ENCODE results near the gene ATP6V0C.
"Not testable (repeated sequence)": the region's sequence is repeated elsewhere in the genome, so short reads cannot be mapped to it uniquely, and the experiment has no call there.

ATP6V0C gene

GRCh38 chr16:2471653-2472487 lies 41.9 kb upstream of the ATP6V0C start:
- H3K4me3 ChIP-seq (ENCODE audit: low read length): peak overlapping the region; percentile 36
- H3K27me3 ChIP-seq (ENCODE audit: insufficient read depth, low read length): no peaks in the 10 kb centered on the region
- H2AFZ ChIP-seq (ENCODE audit: low read depth, low read length): no peak overlapping the region
- peaks cover 51% of the 10 kb centered on the region for H3K4me1 ChIP-seq (ENCODE audit: insufficient read depth, low read length)
- no peaks in the 10 kb centered on the region for H3K36me3 ChIP-seq (ENCODE audit: insufficient read depth, low read length)
- H3K9me3 ChIP-seq (ENCODE audit: low read length): no peaks in the 10 kb centered on the region

GRCh38 chr16:2472488-2472864 lies 41.3 kb upstream of the ATP6V0C start:
- Histone ChIP-seq H3K4me1 (ENCODE audit: insufficient read depth, low read length) (peaks cover 51% of the 10 kb centered on the region), H3K4me3 (ENCODE audit: low read length) (no peak overlapping the region), H3K27me3 (ENCODE audit: insufficient read depth, low read length) (no peaks in the 10 kb centered on the region), H3K36me3 (ENCODE audit: insufficient read depth, low read length) (no peaks in the 10 kb centered on the region), H2AFZ (ENCODE audit: low read depth, low read length) (no peak overlapping the region), H3K9me3 (ENCODE audit: low read length) (no peaks in the 10 kb centered on the region)

DNA sequence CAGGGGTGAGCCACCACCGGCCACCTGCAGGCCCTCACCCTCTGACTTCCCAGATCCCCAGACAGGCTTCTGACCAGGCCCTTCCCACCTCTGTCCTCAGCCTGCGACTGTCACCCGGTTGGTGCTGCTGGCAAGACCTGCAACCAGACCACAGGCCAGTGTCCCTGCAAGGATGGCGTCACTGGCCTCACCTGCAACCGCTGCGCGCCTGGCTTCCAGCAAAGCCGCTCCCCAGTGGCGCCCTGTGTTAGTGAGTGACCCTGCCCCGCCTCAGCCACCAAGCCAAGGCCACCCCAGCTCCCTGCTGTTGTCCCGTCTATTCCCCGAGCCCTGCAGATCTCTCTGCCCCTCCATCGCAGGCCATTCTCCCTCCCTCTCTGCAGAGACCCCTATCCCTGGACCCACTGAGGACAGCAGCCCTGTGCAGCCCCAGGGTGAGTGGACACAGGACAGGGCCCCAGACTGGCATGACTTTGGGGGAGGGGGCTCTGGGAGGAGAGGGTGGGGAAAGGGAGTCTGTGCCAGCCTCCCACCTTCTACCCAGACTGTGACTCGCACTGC lies 40.8 kb upstream of the ATP6V0C start:
- Histone ChIP-seq H2AFZ (ENCODE audit: low read depth, low read length) (no peak overlapping the region), H3K4me1 (ENCODE audit: insufficient read depth, low read length) (peaks cover 51% of the 10 kb centered on the region), H3K4me3 (ENCODE audit: low read length) (no peak overlapping the region), H3K36me3 (ENCODE audit: insufficient read depth, low read length) (no peaks in the 10 kb centered on the region), H3K27me3 (ENCODE audit: insufficient read depth, low read length) (no peaks in the 10 kb centered on the region), H3K9me3 (ENCODE audit: low read length) (no peaks in the 10 kb centered on the region)

- H3K4me1 ChIP-seq (ENCODE audit: insufficient read depth, low read length): peaks cover 48% of the 10 kb centered on the region
- no peak overlapping the region for H3K4me3 ChIP-seq (ENCODE audit: low read length)
- H3K9me3 ChIP-seq (ENCODE audit: low read length): no peaks in the 10 kb centered on the region
- H2AFZ ChIP-seq (ENCODE audit: low read depth, low read length): no peak overlapping the region
- H3K36me3 ChIP-seq (ENCODE audit: insufficient read depth, low read length): no peaks in the 10 kb centered on the region
- no peaks in the 10 kb centered on the region for H3K27me3 ChIP-seq (ENCODE audit: insufficient read depth, low read length)
Measured at GRCh38 chr16:2473446-2473926, 40.3 kb upstream of the ATP6V0C start.

DNA sequence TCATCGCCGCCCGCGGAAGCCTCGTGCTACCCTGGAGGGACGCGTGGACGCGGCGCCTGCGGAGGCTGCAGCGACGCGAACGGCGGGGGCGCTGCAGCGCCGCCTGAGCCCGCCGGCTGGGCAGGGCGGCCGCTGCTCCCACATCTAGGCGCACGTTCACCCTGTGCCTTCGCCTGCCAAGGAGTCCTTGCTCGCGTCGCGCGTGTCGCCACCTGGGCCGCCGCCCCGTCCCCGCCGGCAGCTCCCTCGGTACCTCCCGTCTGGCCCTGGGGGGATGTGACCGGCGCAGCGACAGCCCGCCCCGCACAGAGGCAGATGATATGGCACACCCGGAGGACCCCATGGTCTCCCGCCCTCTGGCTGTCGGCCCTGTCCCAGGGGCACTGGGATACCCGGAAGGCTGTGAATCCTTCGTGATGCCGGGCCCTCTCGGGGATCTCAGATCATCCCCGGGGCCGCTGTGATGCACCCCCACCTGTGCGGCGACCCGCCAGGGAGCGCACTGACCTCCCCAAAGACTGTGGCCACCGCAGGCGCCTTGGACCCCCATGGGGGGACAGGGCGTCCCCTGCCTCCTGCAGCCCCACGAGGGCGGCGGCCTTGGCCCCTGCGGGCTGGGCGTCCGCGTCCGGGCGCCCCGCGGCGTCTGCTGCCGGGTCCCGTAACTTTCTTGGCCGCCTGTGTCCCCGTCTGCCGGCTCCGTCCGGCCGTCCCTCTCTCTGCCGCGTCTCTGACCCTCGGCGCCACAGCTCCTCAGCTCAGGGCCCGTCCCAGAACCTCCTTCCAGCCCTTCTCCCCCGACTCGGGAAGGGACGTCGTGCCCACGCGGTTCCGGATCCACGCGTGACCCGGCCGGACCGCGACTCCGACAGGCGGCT lies 39.5 kb upstream of the ATP6V0C start:
- Histone ChIP-seq H3K4me1 (ENCODE audit: insufficient read depth, low read length) (peaks cover 42% of the 10 kb centered on the region), H3K4me3 (ENCODE audit: low read length) (peak overlapping the region; percentile 79), H3K9me3 (ENCODE audit: low read length) (no peaks in the 10 kb centered on the region), H2AFZ (ENCODE audit: low read depth, low read length) (peak overlapping the region; percentile 86), H3K27me3 (ENCODE audit: insufficient read depth, low read length) (no peaks in the 10 kb centered on the region), H3K36me3 (ENCODE audit: insufficient read depth, low read length) (no peaks in the 10 kb centered on the region)

DNA sequence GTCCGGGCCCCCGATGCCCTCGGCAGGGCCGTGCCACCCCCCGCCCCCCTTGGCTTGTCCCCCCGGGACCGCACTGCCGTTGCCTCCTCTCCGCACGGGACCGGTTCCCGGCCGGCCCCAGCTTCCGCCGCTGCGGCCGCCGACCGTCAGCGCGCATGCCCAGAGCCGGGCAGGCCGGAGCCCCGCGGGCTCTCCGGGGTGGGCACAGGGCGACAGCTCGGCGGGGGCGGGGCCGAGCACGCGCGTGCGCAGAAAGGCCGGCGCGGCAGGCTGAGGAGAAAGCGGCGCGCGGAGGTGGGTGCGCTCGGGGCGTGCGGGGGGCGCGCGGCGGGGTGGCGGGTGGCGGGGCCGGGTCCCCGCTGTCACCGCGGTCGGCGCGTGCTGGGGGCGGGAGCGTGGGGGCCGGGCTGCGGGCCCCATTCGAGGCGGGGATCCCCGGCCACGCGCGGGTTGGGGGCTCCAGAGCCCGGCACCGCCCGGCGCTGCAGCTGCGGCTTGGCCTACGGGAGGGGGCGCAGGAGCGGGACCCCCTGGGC lies 38.8 kb upstream of the ATP6V0C start, which contains the start of gene TBC1D24:
TBC1D24 (plus strand) TSS at position 251 of the 536 bp plus-strand sequence. CDS start 21,022 bp downstream, outside the sequence.
- Histone ChIP-seq H2AFZ (ENCODE audit: low read depth, low read length) (peak within 1 kb of the TSS; percentile 86), H3K27me3 (ENCODE audit: insufficient read depth, low read length) (no peaks in the 10 kb centered on the region), H3K9me3 (ENCODE audit: low read length) (no peaks in the 10 kb centered on the region), H3K36me3 (ENCODE audit: insufficient read depth, low read length) (no peaks in the 10 kb centered on the region), H3K4me1 (ENCODE audit: insufficient read depth, low read length) (peaks cover 36% of the 10 kb centered on the region), H3K4me3 (ENCODE audit: low read length) (peak within 1 kb of the TSS; percentile 79)

GRCh38 chr16:2475413-2476344 lies 38.1 kb upstream of the ATP6V0C start:
- Histone ChIP-seq H3K9me3 (ENCODE audit: low read length) (no peaks in the 10 kb centered on the region), H3K4me3 (ENCODE audit: low read length) (peak overlapping the region; percentile 79), H2AFZ (ENCODE audit: low read depth, low read length) (no peak overlapping the region), H3K27me3 (ENCODE audit: insufficient read depth, low read length) (no peaks in the 10 kb centered on the region), H3K36me3 (ENCODE audit: insufficient read depth, low read length) (no peaks in the 10 kb centered on the region), H3K4me1 (ENCODE audit: insufficient read depth, low read length) (peaks cover 29% of the 10 kb centered on the region)

DNA sequence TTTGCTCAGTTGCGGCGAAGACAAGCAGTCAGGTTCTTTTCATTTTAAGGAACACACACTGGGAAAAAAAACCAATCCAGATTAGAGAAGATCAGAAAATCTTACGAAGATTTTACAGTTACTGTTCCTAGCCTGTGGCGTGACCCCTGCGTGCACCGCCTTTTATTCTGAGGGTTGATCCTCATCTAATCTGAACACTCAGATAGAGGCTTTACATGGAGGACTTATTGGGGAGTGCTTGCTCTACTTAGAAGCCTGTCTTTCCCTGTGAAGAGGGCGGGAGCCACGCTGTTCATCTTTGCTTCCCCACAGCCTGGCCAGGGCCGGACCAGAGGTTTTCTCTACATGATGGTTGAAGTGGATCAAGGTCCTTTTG lies 37.4 kb upstream of the ATP6V0C start:
- no peaks in the 10 kb centered on the region for H3K9me3 ChIP-seq (ENCODE audit: low read length)
- peaks cover 26% of the 10 kb centered on the region for H3K4me1 ChIP-seq (ENCODE audit: insufficient read depth, low read length)
- H2AFZ ChIP-seq (ENCODE audit: low read depth, low read length): no peak overlapping the region
- peak overlapping the region; percentile 4 for H3K4me3 ChIP-seq (ENCODE audit: low read length)
- no peaks in the 10 kb centered on the region for H3K27me3 ChIP-seq (ENCODE audit: insufficient read depth, low read length)
- no peaks in the 10 kb centered on the region for H3K36me3 ChIP-seq (ENCODE audit: insufficient read depth, low read length)

- peak overlapping the region; percentile 4 for H3K4me3 ChIP-seq (ENCODE audit: low read length)
Measured at GRCh38 chr16:2476741-2477140, 37.0 kb upstream of the ATP6V0C start.

DNA sequence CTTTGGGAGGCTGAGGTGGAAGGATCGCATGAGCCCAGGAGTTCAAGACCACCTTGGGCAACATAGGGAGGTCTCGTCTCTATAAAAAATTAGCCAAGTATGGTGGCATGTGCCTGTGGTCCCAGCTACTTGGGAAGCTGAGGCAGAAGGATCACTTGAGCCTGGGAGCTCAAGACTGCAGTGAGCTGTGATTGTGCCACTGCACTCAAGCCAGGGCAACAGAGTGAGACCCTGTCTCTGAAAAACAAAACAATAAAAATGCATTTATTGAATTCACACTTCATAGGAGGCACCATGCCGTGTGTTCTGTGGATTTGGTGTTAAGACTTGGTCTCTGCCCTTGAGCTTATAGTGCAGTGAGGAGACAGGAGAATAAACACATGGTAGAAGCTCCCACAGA lies 36.4 kb upstream of the ATP6V0C start:
- no peaks in the 10 kb centered on the region for H3K36me3 ChIP-seq (ENCODE audit: insufficient read depth, low read length)
- no peaks in the 10 kb centered on the region for H3K9me3 ChIP-seq (ENCODE audit: low read length)
- no peak overlapping the region for H3K4me3 ChIP-seq (ENCODE audit: low read length)
- H2AFZ ChIP-seq (ENCODE audit: low read depth, low read length): no peak overlapping the region
- no peaks in the 10 kb centered on the region for H3K27me3 ChIP-seq (ENCODE audit: insufficient read depth, low read length)
- peaks cover 16% of the 10 kb centered on the region for H3K4me1 ChIP-seq (ENCODE audit: insufficient read depth, low read length)

More at GRCh38 chr16:2476741-2477140, 37.0 kb upstream of the ATP6V0C start:
- H3K4me1 ChIP-seq (ENCODE audit: insufficient read depth, low read length): peaks cover 22% of the 10 kb centered on the region
- no peaks in the 10 kb centered on the region for H3K9me3 ChIP-seq (ENCODE audit: low read length)
- no peaks in the 10 kb centered on the region for H3K27me3 ChIP-seq (ENCODE audit: insufficient read depth, low read length)
- H3K36me3 ChIP-seq (ENCODE audit: insufficient read depth, low read length): no peaks in the 10 kb centered on the region
- H2AFZ ChIP-seq (ENCODE audit: low read depth, low read length): no peak overlapping the region

DNA sequence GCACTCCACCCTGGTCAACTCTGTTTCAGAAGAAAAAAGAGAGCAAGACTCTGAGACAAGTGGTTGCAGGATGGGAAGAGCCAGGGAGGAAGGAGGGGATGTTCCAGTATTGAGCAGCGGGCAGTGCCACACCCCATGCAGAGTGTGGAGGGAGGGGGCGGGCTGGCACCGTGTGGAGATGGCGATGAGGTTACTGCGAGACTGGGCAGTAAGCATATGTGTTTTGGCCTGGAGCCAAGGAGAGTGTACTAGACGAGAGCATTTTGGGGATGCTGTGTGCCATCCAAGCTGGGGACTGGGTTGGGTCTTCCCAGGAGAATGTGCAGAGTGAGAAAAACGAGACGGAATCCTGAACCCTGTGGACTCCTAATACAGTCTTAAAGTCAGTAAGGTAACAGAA lies 35.5 kb upstream of the ATP6V0C start:
- H3K4me3 ChIP-seq (ENCODE audit: low read length): no peak overlapping the region
- H3K9me3 ChIP-seq (ENCODE audit: low read length): no peaks in the 10 kb centered on the region
- H2AFZ ChIP-seq (ENCODE audit: low read depth, low read length): no peak overlapping the region
- H3K4me1 ChIP-seq (ENCODE audit: insufficient read depth, low read length): peaks cover 10% of the 10 kb centered on the region
- H3K27me3 ChIP-seq (ENCODE audit: insufficient read depth, low read length): no peaks in the 10 kb centered on the region
- no peaks in the 10 kb centered on the region for H3K36me3 ChIP-seq (ENCODE audit: insufficient read depth, low read length)

DNA sequence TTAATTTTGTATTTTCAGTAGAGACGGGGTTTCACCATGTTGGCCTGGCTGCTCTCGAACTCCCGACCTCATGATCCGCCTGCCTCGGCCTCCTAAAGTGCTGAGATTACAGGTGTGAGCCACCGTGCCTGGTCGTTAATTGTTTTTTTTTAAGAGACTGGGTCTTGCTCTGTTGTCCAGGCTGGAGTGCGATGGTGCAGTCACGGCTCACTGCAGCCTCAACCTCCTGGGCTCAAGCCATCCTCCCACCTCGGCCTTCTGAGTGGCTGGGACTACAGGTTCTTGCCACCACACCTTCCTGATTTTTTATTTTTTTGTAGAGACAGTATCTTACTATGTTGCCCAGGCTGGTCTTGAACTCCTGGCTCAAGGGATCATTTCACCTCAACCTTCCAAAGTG lies 33.8 kb upstream of the ATP6V0C start:
- H3K36me3 ChIP-seq (ENCODE audit: insufficient read depth, low read length); H3K27me3 ChIP-seq (ENCODE audit: insufficient read depth, low read length); H3K4me3 ChIP-seq (ENCODE audit: low read length); H2AFZ ChIP-seq (ENCODE audit: low read depth, low read length); H3K9me3 ChIP-seq (ENCODE audit: low read length); H3K4me1 ChIP-seq (ENCODE audit: insufficient read depth, low read length): not testable (repeated sequence)

Measured in neuron (in vitro differentiated cells).